NCI-H2171 treated with DMSO at 0.1 percent for 48 hours (cell line): Measurements from ENCODE around the gene RETREG1.

Experiments
- DNase-seq: peaks from one replicate; lab custom pipeline; 2025; lab: John Stamatoyannopoulos, UW

The RETREG1 gene

DNA sequence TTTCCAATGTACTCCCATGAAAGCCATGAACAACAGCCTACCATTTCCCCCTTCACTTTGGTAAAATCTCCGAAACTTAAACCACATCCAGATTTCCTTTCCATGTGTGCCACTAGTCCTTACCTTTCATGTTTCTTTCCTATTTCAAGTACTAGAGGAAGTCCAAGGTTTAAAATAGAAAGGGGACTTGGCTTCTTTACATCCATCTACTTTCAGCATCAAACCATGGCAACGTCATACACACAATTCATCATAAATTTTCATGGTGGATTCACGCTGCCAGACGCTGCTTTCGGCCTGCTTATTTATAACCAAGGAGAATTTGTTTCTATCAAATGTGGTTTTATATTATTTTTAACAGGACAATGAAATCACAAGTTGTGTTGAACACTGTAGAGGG lies 92.5 kb downstream of the RETREG1 start:
- no peak for DNase-seq

DNA sequence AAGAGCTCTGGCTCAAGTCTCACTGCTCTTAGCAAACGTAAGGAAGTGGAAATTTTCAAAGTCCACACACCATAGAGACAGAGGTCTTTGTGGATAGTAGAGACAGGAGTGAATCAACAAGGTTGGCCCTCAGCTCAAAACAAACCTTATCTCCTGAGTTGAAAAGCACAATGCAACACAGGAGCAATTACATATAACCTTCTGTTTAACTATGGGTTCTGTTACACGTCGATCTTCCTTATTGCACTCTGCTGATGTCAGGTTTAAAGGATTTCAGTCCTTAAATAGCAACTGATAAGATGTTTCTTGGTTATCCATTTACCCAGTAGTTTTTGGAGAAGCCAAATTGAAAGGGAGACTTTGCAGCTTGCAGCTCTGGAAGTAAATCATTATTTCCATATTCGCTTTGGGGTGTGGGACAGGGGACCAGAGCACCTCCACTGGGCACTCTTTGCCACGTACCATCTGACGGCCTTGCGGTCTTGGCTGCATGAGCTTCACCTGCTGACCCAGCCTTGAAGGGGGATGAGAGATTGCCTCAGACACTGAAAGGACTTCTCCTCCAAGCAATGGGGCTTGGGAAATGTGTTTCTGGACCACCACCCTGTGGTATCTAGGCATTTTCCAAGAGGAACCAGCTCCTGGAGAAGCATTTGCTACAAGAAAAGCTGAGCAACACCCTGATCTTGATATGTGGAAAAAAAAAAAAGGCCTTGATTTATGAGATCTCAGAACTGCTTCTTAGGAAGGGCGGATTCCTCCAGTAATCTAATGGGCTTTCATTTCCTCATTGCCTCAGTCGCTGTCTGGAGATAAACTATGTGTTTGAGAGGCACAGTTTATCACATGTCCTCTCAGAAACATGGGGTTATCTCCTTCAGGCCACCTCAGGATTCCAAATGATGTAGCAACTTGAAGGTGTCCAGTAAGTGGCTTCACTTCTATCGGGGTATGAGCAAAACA lies 95.0 kb downstream of the RETREG1 start:
- no peak for DNase-seq

DNA sequence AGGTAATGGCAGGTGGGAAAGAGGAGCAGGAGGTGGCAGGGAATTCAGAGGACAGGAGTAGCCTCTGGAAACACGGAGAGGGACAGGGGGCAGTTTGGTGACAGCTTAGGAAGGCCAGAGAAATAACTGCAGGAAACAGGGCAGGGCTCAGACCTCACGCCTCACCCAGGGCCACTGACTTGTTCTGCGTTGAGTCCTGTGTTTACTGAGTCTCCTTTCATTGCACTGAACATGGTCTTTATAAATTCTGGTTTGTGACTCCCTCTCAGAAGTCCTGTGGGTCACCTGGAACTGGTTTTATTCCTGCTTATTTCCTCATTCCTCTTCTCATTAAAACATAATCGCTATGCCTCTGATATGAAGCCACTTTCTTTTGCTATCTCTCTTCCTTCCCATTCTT lies 96.0 kb downstream of the RETREG1 start:
- DNase-seq = no peak

DNA sequence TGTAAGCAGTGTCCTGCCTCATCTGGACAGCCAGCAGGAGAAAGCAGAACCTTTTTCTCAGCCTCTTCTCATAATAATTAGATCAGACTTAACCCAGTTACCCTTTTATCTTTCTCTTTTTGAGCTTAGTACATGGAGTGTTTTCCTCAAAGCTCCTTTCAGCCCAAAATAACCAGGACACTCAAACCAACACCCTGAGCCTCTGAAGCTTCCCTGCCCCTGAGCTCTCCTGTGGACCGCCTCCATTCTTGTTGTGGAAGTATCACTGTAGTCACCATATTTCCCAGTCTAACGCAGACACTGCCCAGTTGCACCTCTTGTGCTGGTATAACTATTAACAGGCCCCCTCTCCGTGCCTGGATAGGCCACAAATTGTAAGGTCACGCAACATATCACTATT lies 97.4 kb downstream of the RETREG1 start:
- no peak for DNase-seq

DNA sequence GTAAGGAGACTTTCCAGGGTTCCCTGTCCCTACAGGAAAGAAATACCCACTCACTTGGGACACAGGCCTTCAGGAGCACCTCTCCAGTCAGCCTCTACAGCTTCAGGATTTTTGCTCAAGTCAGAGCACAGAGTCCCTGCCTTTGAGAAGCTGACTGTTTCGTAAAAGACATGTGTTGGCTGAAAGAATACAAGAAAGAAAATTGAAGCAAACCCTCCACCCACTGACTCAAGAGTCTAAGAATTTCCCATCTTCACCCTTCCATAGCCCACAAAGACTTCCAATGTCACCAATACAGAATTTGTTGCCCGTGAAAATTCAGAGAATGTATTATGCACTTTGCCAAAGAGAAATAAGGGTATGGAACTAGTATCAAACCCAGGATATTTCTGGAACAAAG lies 98.2 kb downstream of the RETREG1 start:
- no peak for DNase-seq

DNA sequence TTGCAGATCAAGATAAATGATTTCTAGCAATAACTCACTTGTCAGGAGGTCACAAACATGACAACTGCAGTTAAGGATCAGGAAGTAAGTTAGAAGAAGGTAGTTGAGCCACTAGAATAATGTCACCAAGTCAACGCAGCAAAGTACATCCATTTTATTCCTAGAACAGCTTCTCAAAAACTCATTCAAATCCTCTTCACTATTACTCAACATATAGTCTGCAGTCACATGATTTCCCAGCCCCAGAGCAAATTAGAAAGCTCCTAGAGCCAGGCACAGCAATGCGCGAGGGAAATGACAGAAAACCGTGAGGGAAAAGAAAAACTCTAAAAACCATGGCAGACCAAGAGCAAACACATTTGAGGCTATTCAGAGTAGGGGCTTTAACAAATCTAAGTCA lies 101.3 kb downstream of the RETREG1 start:
- DNase-seq = no peak

DNA sequence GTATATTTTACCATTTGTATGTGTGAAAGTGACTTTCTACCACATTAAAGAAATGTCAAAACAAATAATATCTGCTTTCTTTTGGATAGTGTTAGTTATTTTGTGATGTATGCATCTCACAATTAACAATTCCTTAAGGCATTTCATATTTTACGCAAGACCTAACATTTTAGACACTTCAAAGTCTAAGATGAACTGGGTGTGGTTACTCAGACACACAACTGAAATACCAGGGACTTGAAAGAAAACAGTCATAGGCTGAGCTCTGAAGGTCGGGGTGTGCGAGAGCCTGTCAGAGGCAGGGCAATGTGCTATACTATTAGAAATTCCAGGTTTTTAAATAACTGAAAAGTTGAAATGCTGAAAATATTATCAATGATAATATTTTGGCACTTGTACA lies 106.7 kb downstream of the RETREG1 start:
- no peak for DNase-seq

DNA sequence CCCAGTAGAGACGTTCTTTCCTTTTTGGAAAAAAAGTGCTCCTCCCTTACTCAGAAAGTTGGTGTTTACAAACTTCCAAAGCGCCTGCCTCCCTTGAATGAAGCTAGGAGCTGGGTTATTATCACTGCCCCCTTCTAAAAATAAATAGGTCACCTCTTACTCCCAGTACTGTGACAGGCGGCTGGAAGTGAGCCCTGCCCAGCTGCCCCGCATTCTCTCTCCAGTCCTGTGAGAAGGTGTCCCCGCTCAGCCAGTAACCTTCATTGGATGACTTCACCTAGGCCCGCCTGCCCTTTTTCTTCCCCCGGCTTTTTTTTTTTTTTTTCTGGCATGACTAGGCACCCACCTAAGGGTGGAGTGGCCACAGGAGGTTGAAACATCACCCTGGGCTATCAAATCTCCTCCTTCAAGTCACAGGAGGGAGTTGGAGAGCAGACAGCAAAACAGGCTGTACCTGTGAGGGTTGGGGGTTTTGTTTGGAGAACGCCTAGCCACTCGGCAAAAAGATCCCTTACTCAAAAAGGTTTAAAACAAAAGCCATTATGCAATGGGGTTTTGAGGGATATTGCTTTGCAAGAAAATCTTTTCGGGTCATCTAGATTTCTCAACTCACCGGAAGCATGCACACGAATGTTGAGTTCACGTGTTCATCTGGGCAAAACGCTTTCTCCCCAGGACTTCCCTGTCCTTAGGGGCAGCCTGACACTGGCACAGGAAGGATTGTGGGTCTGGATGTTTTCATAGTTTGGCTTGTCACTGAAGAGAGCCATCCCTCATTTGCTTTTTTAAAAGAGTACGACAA lies 107.9 kb downstream of the RETREG1 start:
- peak; percentile 82 for DNase-seq

DNA sequence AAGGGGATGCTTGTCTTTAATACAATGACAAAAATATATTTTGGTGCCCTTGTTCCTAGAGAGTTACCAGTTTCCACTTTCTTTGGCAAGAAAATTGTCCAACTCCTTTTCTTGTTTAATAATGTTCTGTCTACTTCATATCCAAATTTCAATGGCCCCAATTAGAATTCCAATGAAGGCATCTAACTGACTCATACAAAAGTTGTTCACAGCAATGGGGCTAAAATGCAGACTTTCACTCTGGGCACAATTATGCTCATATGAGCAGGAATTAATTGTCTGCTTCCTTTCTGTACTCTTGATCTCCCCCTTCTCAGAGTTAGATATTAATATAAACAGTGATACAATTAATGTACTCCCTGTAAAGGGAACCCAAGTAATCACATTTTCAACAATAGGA lies 109.1 kb downstream of the RETREG1 start:
- DNase-seq = no peak

DNA sequence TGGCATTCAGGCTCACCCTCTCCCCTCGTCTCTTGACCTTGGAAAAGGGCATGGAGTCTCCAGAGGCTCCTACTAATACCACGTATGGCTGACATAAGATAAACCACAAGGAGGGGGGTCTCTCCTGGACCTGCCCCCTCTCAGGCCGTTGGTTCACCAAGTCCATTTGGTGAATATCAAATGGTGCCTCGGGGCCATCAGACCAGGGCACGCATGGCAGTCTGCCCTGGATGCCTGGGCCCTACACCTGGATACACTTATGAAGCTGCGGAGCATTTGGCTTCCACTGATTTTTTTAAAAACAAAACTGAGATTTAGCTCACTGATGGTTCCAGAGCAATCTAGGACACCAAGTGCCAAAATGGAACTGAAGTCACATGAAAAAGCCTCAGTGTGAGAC lies 110.9 kb downstream of the RETREG1 start:
- no peak for DNase-seq

DNA sequence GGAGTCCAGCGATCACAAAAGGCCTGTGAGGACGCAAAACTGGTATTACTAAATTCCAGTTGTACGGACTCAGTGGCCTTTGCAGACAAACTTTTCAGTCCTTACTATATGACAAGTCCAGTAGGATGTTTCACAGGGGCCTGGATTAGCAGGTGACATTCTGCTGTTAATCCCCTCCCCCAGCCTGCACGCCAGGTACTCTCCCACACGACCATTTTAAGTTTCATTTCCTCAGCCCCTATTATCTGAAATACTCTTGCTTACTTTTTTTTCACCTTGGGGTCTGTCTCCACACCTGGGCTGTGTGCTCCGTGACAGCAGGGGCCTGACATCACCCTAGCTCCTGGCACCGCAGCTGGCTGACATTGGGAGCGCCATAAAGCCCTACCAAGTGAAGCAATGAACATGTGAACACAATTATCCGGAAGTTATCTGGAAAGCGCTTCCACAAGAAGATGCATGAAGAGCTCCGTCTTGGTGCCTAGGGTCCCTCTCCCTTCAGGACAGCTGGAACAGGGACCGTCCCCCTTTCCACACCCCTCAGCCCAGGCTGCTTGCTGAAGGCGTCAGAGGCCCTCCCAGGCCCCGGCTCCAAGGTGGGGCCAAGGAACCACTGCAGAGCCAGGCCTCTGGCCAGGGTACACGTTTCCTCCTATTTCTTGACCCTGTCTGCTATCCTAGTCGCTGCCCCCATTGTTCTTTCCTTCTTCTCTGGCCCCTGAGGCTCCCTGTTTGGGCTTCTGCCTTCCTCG lies 111.5 kb downstream of the RETREG1 start:
- DNase-seq = no peak

DNA sequence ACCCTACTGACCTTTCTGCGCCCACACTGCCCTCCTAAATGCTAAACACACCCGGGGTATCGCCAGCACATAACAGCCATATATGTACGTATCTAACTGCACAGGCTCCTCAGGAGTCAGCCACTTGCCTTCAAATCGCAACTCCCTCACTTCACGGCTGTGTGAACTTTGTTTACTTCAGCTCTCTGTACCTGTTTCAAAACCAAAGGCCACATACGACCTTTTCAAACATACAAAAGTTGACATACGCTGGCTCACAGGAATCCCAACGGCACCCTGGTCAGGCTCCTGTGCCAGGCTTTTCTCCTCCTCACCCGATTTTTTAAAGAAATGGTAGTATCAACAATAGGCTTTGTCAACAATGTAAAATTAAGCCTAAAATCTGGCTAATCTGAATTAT lies 112.2 kb downstream of the RETREG1 start:
- DNase-seq = no peak

DNA sequence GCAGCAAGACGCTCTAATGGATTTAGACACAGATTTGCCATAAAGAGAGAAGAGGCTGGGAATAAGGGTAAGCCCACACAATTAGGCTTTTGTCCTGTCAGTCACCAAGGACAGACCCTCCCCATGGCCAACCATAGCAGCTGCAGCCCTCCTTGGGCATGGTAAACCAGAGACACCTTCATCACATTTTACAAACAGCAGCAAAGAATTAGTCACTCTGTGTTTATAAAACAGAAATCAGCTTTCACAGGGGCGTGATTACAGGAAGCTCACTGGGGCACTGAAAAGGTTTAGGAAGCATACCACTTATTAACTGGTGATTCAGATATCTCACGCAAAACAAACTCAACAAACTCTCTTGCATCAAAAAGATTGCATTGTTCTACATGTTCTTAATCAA lies 113.9 kb downstream of the RETREG1 start:
- no peak for DNase-seq

DNA sequence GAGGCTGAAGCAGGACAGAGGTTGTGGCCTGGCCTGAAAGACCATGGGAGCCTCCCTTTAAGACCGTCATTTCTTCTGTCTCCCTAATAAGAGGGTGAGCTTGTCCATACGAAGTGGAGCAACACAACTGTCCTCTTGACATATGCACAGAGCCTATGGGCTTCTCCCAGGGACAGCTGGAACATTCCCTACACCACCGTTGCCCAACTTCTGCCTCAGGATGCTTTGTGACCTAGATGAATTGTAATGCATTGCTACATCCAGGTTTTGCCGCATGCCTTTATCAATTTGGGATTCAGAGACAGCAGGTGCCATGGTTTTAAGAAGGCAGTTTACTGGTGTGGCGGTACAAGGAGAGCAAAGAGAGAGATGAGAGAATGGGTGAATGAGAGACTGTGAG lies 116.8 kb downstream of the RETREG1 start:
- DNase-seq = no peak

DNA sequence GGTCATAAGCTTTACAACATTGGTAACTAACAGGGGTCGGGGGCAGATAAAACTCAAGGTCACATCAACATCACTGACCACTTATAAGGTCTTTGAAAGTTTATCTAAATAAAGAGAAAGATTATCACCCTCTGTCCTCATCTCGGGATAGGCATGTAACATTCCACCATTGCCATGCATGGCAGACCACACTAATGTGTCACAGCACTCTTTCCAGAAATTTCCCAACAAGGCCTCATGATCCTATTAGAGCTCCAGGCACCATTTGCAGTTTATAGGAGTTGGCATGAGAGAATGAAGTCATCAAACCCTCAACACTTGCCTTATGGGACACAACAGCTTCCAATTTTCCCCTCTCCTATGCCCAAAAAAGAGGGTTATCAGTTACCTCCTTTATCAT lies 119.3 kb downstream of the RETREG1 start:
- DNase-seq = no peak

DNA sequence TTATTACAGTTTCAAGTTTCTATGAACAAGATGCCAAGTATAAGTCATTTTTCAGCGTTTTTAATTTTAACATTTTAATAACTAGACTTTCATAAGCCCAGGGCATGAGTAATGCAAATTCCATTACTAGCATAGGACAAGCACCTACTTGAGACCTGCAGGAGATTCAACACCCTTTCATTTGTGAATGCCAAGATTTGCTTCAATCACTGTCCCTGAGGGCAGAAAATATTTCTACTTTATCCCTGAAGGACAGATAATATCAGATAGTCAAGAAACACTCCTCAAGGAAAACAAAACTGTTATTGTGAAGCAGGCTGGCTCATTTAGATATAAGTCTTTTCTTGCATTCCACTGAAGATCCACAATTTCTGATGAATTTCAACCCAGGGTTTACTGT lies 123.5 kb downstream of the RETREG1 start:
- DNase-seq = no peak

DNA sequence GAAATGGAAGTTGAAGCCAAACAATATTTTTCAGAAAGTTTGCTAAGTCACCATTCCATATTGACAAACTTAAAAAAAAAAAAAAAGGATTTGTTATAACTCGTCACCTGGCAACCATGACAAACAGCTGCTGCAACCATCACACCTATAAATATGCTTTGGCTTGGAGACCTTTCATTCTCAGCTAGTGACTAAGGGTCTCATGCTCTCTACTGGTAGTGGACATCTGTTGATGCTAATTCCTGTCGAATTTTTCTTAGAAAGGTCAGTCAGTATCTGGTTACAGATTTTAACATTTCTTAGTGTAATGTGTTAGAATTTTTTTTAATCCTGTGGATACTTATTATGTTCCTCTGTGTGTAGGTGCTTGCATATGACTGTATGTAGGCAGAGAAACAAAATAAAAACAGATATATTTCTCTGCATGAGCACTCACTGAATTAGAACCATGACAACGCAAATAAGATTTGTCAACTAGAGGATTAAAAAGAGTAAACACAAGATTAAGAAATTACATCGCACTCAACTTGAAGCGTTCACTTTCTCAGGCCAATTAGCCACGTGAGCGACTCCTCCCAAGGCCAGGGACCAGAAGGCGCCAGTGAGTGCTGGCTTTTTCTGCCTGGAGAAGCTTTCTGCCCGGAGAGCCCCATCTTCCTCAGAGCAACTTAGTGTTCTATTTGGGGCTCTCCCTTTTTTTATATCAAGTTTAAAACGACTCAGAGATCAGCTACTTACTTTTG lies 124.2 kb downstream of the RETREG1 start:
- peak; percentile 69 for DNase-seq

DNA sequence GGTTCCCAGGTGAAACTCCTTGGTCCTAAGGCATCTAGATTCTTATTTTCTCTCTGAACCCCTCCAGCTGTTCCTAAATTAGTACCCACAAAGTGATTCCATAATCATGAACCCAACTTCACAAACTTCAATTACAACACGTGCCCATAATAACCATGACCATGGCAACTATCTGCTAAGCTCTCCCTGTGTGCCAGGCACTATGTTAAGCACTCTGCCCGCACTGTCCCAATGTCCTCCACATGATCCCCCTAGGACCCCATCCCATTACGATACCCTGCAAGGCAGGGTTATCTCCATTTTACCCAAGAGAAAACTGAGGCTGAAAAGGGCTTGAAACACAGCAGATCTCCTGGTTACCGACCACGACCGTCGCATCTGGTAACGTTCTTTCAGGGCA lies 125.9 kb downstream of the RETREG1 start:
- DNase-seq = no peak

DNA sequence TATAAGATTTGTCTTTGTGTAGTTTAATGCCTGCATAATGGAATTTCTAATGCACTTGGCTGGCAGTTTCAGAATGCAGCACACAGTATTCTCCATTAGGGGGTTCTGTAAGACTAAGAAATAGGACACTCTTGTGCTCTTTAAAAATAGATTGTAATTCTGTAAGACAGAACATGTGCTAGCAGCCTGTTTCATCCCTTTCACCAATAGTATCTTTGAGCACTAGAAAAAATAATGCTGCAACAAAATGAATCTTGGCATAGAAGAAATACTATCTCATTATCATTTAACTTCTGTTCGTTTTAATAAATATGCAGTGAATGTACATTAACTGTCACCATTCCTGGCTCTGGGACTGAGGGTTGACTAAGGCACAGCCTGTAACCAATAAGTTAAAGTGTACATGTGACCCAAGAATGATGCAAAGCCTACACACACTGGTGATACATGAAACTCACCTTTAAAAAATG lies 127.4 kb downstream of the RETREG1 start:
- DNase-seq = peak; percentile 79

DNA sequence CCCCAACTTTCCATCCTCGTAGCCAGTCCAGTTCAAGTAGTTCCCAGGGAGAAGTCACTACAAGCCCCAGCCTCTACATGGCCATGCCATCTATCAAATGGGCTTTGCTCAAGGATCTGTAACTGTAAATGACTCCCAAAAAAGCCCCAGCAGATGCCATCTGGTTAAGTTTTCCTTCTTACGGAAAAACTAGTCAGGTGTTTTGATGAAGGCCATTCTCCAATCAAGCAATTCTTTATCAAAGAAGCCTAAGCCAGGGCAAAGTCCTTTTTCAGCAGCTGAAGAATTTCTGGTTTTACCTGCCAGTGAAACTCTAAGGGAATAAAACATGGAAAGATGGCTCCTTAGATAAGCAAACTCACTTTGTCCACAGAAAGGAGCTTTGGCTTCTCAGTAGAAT lies 129.3 kb downstream of the RETREG1 start:
- DNase-seq = no peak

DNA sequence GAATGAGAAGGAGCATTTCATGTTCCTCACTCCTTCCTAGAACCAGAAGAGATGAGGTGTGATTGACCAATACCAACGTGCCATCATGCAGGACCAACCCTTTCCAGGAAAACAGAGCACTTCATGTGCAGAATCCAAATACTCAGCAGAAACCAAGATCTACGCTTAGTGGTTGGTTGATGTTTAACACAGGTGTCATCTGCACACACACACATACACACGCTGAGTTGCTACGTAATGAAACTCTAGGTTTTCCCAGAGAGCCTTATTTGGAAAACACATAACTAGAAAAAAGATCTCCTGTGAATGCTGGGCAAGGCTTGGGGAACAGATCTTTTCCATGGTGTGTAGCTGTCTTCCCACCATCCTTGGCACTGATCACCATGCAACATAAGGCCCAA lies 130.1 kb downstream of the RETREG1 start:
- DNase-seq = no peak

DNA sequence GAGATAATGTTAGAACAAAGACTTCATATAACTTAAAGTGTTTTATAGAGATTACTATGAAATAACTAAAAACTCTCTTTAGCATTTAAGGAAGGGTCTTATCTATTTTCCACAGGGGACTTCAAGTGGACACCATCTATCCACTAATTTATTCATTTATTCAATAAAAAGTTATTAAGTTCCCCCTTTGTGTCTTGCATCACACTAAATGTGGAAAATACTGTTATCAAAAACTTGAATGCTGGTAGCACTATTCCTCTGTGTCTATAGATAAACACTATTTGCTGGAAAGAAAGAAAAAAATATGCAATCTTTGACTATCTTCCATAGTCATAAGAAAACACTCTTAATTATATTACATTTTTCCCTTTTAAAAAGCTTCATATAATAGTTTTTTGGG lies 131.1 kb downstream of the RETREG1 start:
- DNase-seq = no peak
